ENCODE data around the gene RAI14. TPM values are rescaled to one million over a fixed set of nuclear protein-coding genes. Genes with fewer than 3 reads are reported as not detected.

The RAI14 gene
- total and polyA plus RNA-seq, 2 donors (not counting 3 experiments of a cell fraction or from before 2014, with no cell fraction given) = 114 to 369 TPM

DNA sequence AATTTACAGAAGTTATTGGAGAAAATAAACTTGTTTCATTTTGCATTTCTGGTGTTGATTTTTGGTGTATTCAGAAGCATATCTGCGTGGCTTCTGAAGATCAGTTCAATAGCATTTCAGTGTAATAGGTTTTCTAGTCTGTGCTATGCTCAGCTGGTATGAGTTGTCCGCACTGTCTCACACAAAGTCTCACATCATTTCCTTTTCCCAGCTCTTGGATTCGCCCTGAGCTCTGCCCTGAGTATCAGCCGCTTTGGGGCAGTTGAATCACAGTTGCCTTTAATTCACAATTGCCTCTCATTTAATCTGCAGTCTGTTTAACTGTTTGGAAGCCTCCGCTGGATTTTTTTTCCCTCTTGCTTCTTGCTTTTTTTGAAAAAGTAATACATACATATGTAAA is 176.4 kb downstream of the RAI14 start:
- Histone ChIP-seq H4K20me1 (replicated peaks; ENCODE audit: control insufficient read depth, extremely low read depth, insufficient read depth, low read length) (no peaks in the 10 kb centered on the region), H3K79me2 (ENCODE audit: control insufficient read depth, insufficient read depth, low read length) (no peaks in the 10 kb centered on the region), H3K27ac (ENCODE audit: insufficient read depth, low read depth, low read length) (no peak overlapping the region), H3K4me1 (ENCODE audit: control insufficient read depth, extremely low read depth, insufficient read depth, low read length) (no peaks in the 10 kb centered on the region), H3K27me3 (ENCODE audit: control insufficient read depth in 2 of 2, insufficient read depth in 2 of 2, low read length in 2 of 2) (no peaks in the 10 kb centered on the region), H3K9me3 (replicated peaks; ENCODE audit: control insufficient read depth, insufficient read depth, low read length) (no peaks in the 10 kb centered on the region), H2AFZ (ENCODE audit: low read depth, low read length) (no peak overlapping the region), H3K4me3 (replicated peaks in 1 of 3; ENCODE audit: insufficient read depth in 1 of 3, low read depth in 1 of 3, low read length in 3 of 3) (no peak overlapping the region), H3K9me1 (replicated peaks; ENCODE audit: control insufficient read depth, extremely low read depth, insufficient read depth, low read length) (no peaks in the 10 kb centered on the region), H3K4me2 (ENCODE audit: insufficient read depth, low read length) (no peak overlapping the region), H3K36me3 (ENCODE audit: control insufficient read depth in 2 of 2, extremely low read depth in 1 of 2, insufficient read depth in 2 of 2, low read length in 2 of 2) (peaks cover 31 to 35% of the 10 kb centered on the region in 2 experiments), H3K9ac (replicated peaks; ENCODE audit: extremely low read depth, insufficient read depth, low read length) (no peak overlapping the region)
- DNase-seq (ENCODE audit: low read depth, low spot score) = no peak
- FAIRE-seq = no peak
- POLR2A ChIA-PET = no interaction called here
- CTCF ChIA-PET = no interaction called here
- dilution Hi-C loops (cut with MboI; ENCODE audit: extremely low pct_ligation_motif_present, low sequenced_read_pairs) = no loop called here
- BruUV-seq (replicated peaks) = no TSS peak
- intact Hi-C loops (cut with micrococcal nuclease) = no loop called here
- no peak for TF ChIP-seq JUN (IDR thresholded peaks at IDR 0.05; ENCODE audit: borderline replicate concordance, insufficient read depth, insufficient read length, low read depth)
- TF ChIP-seq GATA2 (IDR thresholded peaks at IDR 0.05; ENCODE audit: insufficient read depth, insufficient read length, low read depth, low read length) = no peak
- no peak for TF ChIP-seq POLR2AphosphoS5 (IDR thresholded peaks at IDR 0.05; ENCODE audit: insufficient read depth, low read depth, low read length)
- no peak for TF ChIP-seq EZH2 (IDR thresholded peaks at IDR 0.05; ENCODE audit: borderline replicate concordance, low read depth, low read length, severe bottlenecking)
- TF ChIP-seq MAX (IDR thresholded peaks at IDR 0.05; ENCODE audit: insufficient read depth, insufficient read length) = no peak
- TF ChIP-seq FOS (IDR thresholded peaks at IDR 0.05; ENCODE audit: borderline replicate concordance, insufficient read depth, low read length) = no peak
- no peak for TF ChIP-seq MYC (IDR thresholded peaks at IDR 0.05; ENCODE audit: low read depth, low read length)
- TF ChIP-seq, protein P1, sequence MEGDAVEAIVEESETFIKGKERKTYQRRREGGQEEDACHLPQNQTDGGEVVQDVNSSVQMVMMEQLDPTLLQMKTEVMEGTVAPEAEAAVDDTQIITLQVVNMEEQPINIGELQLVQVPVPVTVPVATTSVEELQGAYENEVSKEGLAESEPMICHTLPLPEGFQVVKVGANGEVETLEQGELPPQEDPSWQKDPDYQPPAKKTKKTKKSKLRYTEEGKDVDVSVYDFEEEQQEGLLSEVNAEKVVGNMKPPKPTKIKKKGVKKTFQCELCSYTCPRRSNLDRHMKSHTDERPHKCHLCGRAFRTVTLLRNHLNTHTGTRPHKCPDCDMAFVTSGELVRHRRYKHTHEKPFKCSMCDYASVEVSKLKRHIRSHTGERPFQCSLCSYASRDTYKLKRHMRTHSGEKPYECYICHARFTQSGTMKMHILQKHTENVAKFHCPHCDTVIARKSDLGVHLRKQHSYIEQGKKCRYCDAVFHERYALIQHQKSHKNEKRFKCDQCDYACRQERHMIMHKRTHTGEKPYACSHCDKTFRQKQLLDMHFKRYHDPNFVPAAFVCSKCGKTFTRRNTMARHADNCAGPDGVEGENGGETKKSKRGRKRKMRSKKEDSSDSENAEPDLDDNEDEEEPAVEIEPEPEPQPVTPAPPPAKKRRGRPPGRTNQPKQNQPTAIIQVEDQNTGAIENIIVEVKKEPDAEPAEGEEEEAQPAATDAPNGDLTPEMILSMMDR (IDR thresholded peaks at IDR 0.05; ENCODE audit: extremely low read depth in 1 of 2, insufficient read depth in 1 of 2, low read depth in 1 of 2, low read length in 2 of 2) = no peak
- TF ChIP-seq POLR2A (IDR thresholded peaks at IDR 0.05; ENCODE audit: low read depth, low read length) = no peak

Data from endothelial cell of umbilical vein (primary cell).